GM12872 (cell line): ENCODE measurements around the gene SOX13.

Source experiments
- TF ChIP-seq, protein P1 (sequence below): IDR thresholded peaks from 3 replicates; pipeline ENCODE4 v1.5.1; 2011; ENCODE audit warnings: low read depth, mild to moderate bottlenecking, low read length, moderate library complexity; ENCODE audit not compliant: insufficient read depth

The SOX13 gene

DNA sequence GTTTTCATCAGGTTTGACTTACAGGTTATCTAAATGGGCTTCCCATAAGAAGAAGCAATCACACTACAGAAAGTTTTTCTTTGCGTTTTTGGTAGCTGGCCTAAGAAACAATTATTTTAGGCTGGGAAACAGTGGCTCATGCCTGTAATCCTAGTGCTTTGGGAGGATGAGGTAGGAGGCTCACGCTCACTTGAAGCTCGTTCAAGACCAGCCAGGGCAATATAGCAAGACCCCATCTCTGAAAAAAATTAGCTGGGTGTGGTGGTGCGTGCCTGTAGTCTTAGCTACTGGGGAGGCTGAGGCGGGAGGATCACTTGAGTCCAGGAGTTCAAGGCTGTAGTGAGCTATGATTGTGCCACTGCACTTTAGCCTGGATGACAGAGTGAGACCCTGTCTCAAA is 94.8 kb downstream of the SOX13 start:
- TF ChIP-seq, protein P1, sequence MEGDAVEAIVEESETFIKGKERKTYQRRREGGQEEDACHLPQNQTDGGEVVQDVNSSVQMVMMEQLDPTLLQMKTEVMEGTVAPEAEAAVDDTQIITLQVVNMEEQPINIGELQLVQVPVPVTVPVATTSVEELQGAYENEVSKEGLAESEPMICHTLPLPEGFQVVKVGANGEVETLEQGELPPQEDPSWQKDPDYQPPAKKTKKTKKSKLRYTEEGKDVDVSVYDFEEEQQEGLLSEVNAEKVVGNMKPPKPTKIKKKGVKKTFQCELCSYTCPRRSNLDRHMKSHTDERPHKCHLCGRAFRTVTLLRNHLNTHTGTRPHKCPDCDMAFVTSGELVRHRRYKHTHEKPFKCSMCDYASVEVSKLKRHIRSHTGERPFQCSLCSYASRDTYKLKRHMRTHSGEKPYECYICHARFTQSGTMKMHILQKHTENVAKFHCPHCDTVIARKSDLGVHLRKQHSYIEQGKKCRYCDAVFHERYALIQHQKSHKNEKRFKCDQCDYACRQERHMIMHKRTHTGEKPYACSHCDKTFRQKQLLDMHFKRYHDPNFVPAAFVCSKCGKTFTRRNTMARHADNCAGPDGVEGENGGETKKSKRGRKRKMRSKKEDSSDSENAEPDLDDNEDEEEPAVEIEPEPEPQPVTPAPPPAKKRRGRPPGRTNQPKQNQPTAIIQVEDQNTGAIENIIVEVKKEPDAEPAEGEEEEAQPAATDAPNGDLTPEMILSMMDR = no peak

DNA sequence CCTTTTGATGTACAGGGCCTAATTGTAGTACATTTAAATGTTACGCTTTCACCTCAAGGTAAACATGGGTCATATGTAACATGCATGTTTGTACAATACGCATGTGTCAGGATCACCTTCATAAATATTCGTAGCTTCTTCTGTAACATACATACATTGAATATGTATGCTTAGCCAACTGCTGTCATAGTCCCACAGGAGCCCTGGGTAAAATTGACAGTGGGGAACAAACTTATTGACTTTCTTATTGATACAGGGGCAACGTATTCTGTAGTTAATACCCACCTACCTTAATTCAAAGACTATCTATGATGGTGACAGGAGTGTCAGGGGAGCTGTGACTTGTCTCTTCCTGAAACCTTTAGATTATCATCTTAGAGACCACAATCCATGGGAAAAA is 96.9 kb downstream of the SOX13 start:
- TF ChIP-seq, protein P1 = no peak

DNA sequence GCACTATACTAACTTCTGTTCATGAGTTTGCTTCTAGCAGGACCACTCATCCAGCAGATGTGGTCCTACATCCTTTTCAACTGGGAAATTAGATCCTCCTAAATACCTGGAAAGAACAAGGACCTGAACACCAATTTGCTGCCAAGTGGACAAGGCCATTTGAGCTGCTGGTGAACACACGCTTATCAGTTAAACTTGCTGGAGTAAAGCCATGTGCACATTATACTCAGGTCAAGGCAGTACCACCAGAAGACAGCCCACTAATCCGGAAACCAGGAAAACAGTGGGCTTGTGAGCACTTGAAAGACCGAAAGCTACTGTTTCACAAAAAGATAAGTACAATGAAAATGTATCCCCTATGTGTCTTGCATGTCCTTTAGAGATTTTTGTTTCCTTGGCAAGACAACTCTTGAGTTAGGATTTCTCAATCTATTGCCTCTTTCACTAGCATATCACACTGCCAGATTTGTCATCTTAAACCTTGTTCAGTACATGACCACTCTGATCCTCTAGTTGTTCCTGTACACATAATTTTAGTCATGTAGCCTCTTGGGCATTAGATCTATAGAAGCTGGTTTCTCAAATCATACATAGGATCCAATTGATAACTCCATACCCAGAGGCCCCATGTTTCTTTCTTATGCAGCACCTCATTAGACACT is 97.7 kb downstream of the SOX13 start:
- TF ChIP-seq, protein P1 = no peak

DNA sequence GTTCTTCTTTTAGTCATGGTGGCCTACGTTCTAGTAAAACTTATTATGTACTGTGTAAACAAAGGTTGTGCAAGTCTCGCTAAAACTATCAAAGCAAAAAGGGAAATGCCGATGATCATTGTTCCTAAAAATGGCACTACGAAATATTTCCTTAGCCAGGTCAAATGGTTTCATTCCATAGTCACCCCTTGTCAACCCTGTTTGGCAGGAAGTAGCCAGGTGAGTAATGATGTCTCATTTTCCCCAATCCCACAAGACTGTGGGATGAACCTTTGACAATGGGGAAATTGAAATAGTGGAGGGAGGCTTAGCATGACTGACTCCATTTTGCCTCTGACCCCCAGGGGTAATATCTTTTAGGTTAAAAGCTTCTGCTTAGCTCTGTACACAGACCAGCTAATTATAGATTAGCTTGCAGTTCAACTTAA is 98.8 kb downstream of the SOX13 start:
- TF ChIP-seq, protein P1 = no peak

DNA sequence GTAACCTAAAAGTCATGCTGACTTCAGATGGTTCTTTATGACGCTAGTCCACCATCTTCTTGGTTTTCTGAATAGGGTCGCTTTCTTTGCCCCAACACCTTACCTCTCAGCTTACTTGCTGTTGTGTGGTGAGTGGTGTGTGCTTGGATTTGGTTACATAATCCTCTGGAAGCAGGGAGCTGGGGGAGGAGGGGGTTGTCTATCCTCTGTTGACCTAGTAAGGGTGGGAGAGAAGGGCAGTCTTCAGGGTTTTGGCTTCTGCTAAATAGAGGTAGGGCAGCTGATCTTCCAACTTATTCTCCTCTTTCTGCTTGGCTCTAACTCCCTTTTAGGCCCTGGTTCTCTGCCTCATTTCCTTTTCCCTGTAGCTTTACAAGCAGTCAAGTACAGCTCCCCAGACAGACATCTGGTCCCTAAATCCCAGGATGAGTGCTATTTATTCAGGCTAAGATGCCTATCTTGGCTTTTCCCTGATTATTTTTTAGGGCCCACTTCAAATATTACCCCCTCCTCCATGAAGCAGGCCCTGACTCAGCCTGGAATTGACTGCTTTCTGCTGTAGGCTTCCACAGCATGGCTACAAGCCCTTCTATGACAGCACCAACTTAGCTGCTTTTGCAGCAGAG is 99.6 kb downstream of the SOX13 start:
- TF ChIP-seq, protein P1 = no peak

DNA sequence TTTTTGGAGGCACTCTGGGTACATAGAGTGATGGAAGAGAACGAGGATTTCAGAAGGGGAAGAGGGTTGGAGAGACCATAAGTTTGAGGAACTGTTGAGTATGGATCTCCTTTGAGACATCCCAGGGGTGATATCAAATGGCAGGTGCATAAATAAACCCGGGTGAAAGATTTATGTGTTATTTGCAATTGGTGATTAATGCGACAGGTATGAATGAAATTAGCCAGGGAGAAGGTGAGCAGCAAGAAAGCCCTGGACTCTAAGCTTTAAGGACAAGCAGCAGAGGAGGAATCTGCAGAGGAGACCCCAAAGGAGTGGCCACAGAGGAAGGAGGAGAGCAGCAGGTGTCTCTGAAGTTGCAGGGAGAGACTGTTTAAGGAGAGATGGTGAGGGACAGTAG is 102.0 kb downstream of the SOX13 start:
- TF ChIP-seq, protein P1 = no peak

DNA sequence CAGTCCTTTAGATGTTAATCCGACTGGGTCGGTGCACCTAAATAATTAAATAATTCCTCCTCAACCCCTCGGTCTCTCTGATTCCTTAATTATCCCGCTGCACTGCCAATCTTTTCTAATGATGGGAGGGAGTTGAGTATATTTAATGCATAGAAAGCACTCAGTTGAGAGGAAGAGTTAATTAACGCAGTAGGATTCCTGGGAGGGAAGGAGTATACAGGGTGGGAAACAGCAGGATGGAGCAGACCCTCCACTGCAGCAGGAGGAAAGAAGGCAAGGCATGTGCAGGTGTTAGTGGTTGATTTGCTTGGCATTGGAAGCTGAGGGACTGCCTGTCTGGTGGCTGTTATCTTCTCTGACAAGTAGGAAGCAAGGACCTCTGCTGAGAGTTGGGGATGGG is 103.1 kb downstream of the SOX13 start:
- TF ChIP-seq, protein P1 = no peak
